Osteocyte (in vitro differentiated cells): ENCODE measurements around the gene TFDP2. TPM values are rescaled to one million over a fixed set of nuclear protein-coding genes. Genes with fewer than 3 reads are reported as not detected.

Experiments used
- DNase-seq: peaks from one replicate; pipeline ENCODE4 v3.0.0; 2021; ENCODE audit warnings: mixed read lengths; ENCODE audit not compliant: unreplicated experiment; ENCODE audit errors: extremely low spot score
- H3K27ac Mint-ChIP-seq: one replicate; pipeline ENCODE4 v1.8.0; 2021; ENCODE audit warnings: mild to moderate bottlenecking, mixed read lengths; ENCODE audit not compliant: unreplicated experiment
- H3K27me3 Mint-ChIP-seq: one replicate; pipeline ENCODE4 v1.8.0; 2021; ENCODE audit warnings: mixed read lengths; ENCODE audit not compliant: unreplicated experiment
- H3K36me3 Mint-ChIP-seq: one replicate; pipeline ENCODE4 v1.8.0; 2021; ENCODE audit warnings: mixed read lengths; ENCODE audit not compliant: unreplicated experiment
- H3K4me1 Mint-ChIP-seq: one replicate; pipeline ENCODE4 v1.8.0; 2021; ENCODE audit warnings: mixed read lengths; ENCODE audit not compliant: unreplicated experiment
- H3K4me3 Mint-ChIP-seq: one replicate; pipeline ENCODE4 v1.8.0; 2021; ENCODE audit warnings: mild to moderate bottlenecking, moderate library complexity, mixed read lengths; ENCODE audit not compliant: unreplicated experiment
- H3K9me3 Mint-ChIP-seq: one replicate; pipeline ENCODE4 v1.8.0; 2021; ENCODE audit warnings: mixed read lengths; ENCODE audit not compliant: unreplicated experiment
- CTCF ChIP-seq: fragments of 200-600 bp; sonication (generic); IDR thresholded peaks from 2 replicates; pipeline ENCODE4 v1.5.0; 2021; ENCODE audit warnings: antibody characterized with exemption, mild to moderate bottlenecking, moderate library complexity
- total RNA-seq: library from RNA; stranded (reverse); gene quantifications from 2 replicates; pipeline ENCODE4 v1.2.1, GENCODE V29; 2021

Gene TFDP2
- total RNA-seq, 1 donor from 2014 or later: 49.3 TPM

DNA sequence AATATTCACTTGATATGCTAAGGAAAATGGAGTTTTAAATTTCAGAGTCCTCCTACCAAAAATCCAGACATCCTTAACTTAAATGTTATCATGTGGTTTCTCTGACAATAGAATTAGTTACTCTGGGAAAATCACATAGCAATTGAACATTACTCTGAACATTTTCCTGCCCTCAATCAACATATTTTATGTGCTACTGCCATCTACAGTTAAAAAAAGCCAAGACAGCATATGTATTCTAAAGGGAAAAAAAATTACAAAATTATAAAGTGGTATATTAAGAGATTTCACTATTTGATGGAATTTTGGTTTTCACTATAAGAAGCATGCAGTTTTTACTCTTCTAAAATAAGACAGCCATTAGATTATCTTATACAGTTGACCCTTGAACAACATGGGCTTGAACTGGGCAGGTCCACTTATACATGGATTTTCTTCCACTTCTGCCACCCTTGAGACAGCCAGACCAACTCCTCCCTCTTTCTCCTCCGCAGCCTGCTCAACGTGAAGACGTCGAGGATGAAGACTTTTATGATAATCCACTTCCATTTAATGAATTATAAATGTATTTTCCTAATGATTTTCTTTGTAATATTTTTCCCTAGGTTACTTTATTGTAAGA lies 150.6 kb downstream of the TFDP2 start:
- H3K27ac Mint-ChIP-seq: no peak overlapping the region
- TF ChIP-seq CTCF: peak; percentile 55
- H3K9me3 Mint-ChIP-seq: no peaks in the 10 kb centered on the region
- H3K27me3 Mint-ChIP-seq: no peaks in the 10 kb centered on the region
- peaks cover 27% of the 10 kb centered on the region for H3K4me1 Mint-ChIP-seq
- H3K4me3 Mint-ChIP-seq: no peak overlapping the region
- H3K36me3 Mint-ChIP-seq: peaks cover 7% of the 10 kb centered on the region
- no peak for DNase-seq

DNA sequence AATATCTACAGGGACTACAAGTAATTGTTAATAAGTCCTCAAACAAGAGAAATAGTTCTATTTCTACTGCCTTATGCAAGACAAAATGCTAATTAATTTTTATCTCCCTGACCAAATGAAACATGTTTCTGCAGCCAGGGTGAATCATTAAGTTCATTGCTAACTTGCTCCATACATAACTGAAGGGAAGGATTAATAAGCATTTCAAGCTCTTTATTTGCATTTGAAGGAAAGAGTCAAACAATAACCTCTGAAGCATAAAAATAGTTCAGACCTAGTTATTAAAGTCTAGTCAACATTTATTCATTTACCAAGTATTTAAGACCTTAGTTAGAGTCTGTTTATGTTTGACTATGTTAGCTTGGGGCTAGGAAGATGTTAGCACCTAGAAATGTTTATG lies 152.9 kb downstream of the TFDP2 start:
- no peak for TF ChIP-seq CTCF

GRCh38 chr3:141994856-141995255 lies 154.5 kb downstream of the TFDP2 start:
- Mint-ChIP-seq H3K27me3 (no peaks in the 10 kb centered on the region), H3K36me3 (peaks cover 8% of the 10 kb centered on the region), H3K4me3 (no peak overlapping the region), H3K9me3 (no peaks in the 10 kb centered on the region), H3K4me1 (peaks cover 22% of the 10 kb centered on the region), H3K27ac (no peak overlapping the region)
- no peak for TF ChIP-seq CTCF
- DNase-seq: no peak

More for the DNA sequence above, 152.9 kb downstream of the TFDP2 start:
- no peak for DNase-seq
- Mint-ChIP-seq H3K27ac (no peak overlapping the region), H3K27me3 (no peaks in the 10 kb centered on the region), H3K4me1 (peaks cover 27% of the 10 kb centered on the region), H3K36me3 (peaks cover 11% of the 10 kb centered on the region), H3K9me3 (no peaks in the 10 kb centered on the region), H3K4me3 (no peak overlapping the region)

DNA sequence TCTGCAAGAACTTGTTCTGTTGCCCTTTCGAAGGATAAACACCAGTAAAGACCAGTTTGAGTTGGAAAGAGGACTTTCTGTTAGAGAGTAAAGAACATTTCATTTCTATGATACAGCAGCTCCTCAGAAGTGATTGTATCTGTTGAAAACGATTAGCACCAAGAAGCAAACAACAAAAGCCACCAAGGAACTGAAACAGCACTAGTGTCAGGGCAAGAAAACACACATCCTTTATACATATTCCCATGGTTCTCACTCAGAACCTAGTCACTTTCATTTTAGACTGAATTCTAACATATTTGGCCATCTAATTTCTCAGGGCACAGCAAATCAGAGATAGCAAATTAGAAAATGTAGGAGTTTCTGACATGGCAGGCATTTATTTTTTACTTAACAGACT lies 156.8 kb downstream of the TFDP2 start:
- DNase-seq: no peak
- no peaks in the 10 kb centered on the region for H3K27me3 Mint-ChIP-seq
- no peak for TF ChIP-seq CTCF
- H3K27ac Mint-ChIP-seq: no peak overlapping the region
- no peak overlapping the region for H3K4me3 Mint-ChIP-seq
- peaks cover 14% of the 10 kb centered on the region for H3K4me1 Mint-ChIP-seq
- peaks cover 11% of the 10 kb centered on the region for H3K36me3 Mint-ChIP-seq
- H3K9me3 Mint-ChIP-seq: no peaks in the 10 kb centered on the region

GRCh38 chr3:141986548-141987107 lies 162.7 kb downstream of the TFDP2 start:
- no peaks in the 10 kb centered on the region for H3K27me3 Mint-ChIP-seq
- H3K4me3 Mint-ChIP-seq: no peak overlapping the region
- peaks cover 13% of the 10 kb centered on the region for H3K36me3 Mint-ChIP-seq
- H3K4me1 Mint-ChIP-seq: no peaks in the 10 kb centered on the region
- no peak overlapping the region for H3K27ac Mint-ChIP-seq
- DNase-seq: no peak
- H3K9me3 Mint-ChIP-seq: peaks cover 6% of the 10 kb centered on the region
- no peak for TF ChIP-seq CTCF
